ENCODE data around the gene DAG1. TPM values are rescaled to one million over a fixed set of nuclear protein-coding genes. Genes with fewer than 3 reads are reported as not detected.

Gene DAG1
- total RNA-seq, 1 donor from 2014 or later, result 84.3 TPM

GRCh38 chr3:49454898-49455681 lies 15.0 kb upstream of the DAG1 start:
- Mint-ChIP-seq H3K4me3 (no peak overlapping the region), H3K4me1 (ENCODE audit: unreplicated experiment) (peaks cover 14% of the 10 kb centered on the region), H3K36me3 (no peaks in the 10 kb centered on the region), H3K27me3 (no peaks in the 10 kb centered on the region), H3K27ac (no peak overlapping the region), H3K9me3 (no peaks in the 10 kb centered on the region)
- no peak for TF ChIP-seq CTCF (conservative IDR thresholded peaks at IDR 0.05)
- DNase-seq (ENCODE audit: extremely low spot score, unreplicated experiment), result no peak

GRCh38 chr3:49456466-49456865 lies 13.6 kb upstream of the DAG1 start:
- Mint-ChIP-seq H3K4me1 (ENCODE audit: unreplicated experiment) (peaks cover 22% of the 10 kb centered on the region), H3K36me3 (no peaks in the 10 kb centered on the region), H3K27me3 (no peaks in the 10 kb centered on the region), H3K4me3 (no peak overlapping the region), H3K9me3 (no peaks in the 10 kb centered on the region), H3K27ac (no peak overlapping the region)
- no peak for TF ChIP-seq CTCF (conservative IDR thresholded peaks at IDR 0.05)
- DNase-seq (ENCODE audit: extremely low spot score, unreplicated experiment), result no peak

- Mint-ChIP-seq H3K27ac (peak overlapping the region; percentile 93), H3K36me3 (no peaks in the 10 kb centered on the region), H3K9me3 (no peaks in the 10 kb centered on the region), H3K4me3 (no peak overlapping the region), H3K27me3 (no peaks in the 10 kb centered on the region), H3K4me1 (ENCODE audit: unreplicated experiment) (peaks cover 32% of the 10 kb centered on the region)
- no peak for TF ChIP-seq CTCF (conservative IDR thresholded peaks at IDR 0.05)
- no peak for DNase-seq (ENCODE audit: extremely low spot score, unreplicated experiment)
These were observed 9.7 kb upstream of the DAG1 start for GRCh38 chr3:49460188-49460890.

- Mint-ChIP-seq H3K27me3 (no peaks in the 10 kb centered on the region), H3K4me3 (peak overlapping the region; percentile 68), H3K27ac (peak overlapping the region; percentile 93), H3K9me3 (no peaks in the 10 kb centered on the region), H3K4me1 (ENCODE audit: unreplicated experiment) (peaks cover 28% of the 10 kb centered on the region), H3K36me3 (no peaks in the 10 kb centered on the region)
- no peak for TF ChIP-seq CTCF (conservative IDR thresholded peaks at IDR 0.05)
- DNase-seq (ENCODE audit: extremely low spot score, unreplicated experiment), result no peak
These were observed 9.1 kb upstream of the DAG1 start for GRCh38 chr3:49460956-49461355.

- H3K27ac Mint-ChIP-seq, result peak overlapping the region; percentile 93
- H3K9me3 Mint-ChIP-seq, result no peaks in the 10 kb centered on the region
- no peaks in the 10 kb centered on the region for H3K36me3 Mint-ChIP-seq
- no peaks in the 10 kb centered on the region for H3K27me3 Mint-ChIP-seq
- TF ChIP-seq CTCF (conservative IDR thresholded peaks at IDR 0.05), result no peak
- peak overlapping the region; percentile 68 for H3K4me3 Mint-ChIP-seq
- peaks cover 28% of the 10 kb centered on the region for H3K4me1 Mint-ChIP-seq (ENCODE audit: unreplicated experiment)
- DNase-seq (ENCODE audit: extremely low spot score, unreplicated experiment), result no peak
These were observed 8.5 kb upstream of the DAG1 start for GRCh38 chr3:49461443-49462171.
